Stimulated activated CD8-positive, alpha-beta memory T cell treated with anti-CD3 and anti-CD28 coated beads, Interleukin-15, amount 100 ng/mL, for 48 hours (primary cell): ENCODE data around the gene MRPL33.

Source experiments
- DNase-seq, 2 donors: peaks; one replicate each; pipeline ENCODE4 v3.0.0-alpha.2; 2020; ENCODE audit warnings: low read depth in 2 of 2

MRPL33 gene

GRCh38 chr2:27776097-27776496 is 4.6 kb downstream of the MRPL33 start:
- no peak for DNase-seq

GRCh38 chr2:27776696-27777095 is 5.2 kb downstream of the MRPL33 start:
- DNase-seq, result no peak

GRCh38 chr2:27779417-27780055 is 8.0 kb downstream of the MRPL33 start:
- no peak for DNase-seq

GRCh38 chr2:27781496-27781895 is 10.0 kb downstream of the MRPL33 start:
- no peak for DNase-seq

DNA sequence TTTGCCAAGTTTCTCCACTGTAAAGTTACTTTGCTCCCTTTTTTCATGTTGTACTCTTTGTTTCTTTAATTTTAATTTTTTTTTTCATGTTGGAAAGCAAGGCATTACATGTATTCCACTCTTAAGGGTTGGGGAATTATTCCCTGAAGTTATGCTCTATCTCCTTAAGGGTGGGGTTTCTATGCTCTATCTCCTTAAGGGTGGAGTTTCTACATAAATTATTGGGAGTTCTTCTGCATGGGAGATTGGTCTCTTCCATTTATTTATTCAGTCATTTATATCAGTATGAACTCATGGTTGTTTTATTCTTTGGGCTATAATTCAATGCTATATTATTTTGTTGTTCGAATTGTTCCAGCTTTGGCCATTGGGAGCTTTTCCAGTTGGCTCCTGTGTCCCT is 11.2 kb downstream of the MRPL33 start:
- DNase-seq, result no peak

DNA sequence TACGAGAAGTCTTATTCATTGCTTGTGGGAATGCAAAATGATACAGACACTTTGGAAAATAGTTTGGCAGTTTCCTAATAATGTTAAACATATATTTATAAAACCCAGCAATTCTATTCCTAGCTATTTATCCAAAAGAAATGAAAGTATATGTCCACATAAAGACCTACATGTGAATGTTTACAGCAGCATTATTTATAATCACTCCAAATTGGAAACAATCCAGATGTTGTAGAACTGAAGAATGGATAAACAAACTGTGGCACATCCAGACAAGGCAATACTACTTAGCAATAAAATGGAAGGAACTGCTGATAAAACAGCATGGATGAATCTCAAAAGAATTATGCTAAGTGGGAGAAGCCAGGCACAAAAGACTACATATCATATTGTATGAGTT is 19.3 kb downstream of the MRPL33 start:
- DNase-seq, result no peak

DNA sequence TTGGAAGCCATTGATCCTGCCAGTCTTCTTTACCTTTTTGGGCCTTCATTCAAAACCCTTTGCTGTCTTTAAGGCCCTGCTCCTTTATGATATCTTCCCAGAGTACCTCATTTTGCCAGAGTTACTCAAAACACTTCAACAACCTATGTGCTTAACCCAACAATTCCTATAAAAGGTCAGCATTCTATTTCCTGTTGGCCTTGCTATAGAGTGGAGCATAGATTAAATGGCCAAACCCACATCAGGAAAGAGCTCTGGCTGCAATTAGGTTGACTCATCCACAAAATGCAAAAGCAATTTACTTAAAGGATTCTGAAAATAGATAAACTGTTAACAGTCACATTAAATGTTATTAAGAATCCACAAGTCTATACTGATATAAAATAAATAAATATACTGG is 21.2 kb downstream of the MRPL33 start:
- DNase-seq, result no peak

GRCh38 chr2:27795093-27795834 is 23.7 kb downstream of the MRPL33 start:
- no peak for DNase-seq

- no peak for DNase-seq
These were observed 24.4 kb downstream of the MRPL33 start for GRCh38 chr2:27795868-27796277.

DNA sequence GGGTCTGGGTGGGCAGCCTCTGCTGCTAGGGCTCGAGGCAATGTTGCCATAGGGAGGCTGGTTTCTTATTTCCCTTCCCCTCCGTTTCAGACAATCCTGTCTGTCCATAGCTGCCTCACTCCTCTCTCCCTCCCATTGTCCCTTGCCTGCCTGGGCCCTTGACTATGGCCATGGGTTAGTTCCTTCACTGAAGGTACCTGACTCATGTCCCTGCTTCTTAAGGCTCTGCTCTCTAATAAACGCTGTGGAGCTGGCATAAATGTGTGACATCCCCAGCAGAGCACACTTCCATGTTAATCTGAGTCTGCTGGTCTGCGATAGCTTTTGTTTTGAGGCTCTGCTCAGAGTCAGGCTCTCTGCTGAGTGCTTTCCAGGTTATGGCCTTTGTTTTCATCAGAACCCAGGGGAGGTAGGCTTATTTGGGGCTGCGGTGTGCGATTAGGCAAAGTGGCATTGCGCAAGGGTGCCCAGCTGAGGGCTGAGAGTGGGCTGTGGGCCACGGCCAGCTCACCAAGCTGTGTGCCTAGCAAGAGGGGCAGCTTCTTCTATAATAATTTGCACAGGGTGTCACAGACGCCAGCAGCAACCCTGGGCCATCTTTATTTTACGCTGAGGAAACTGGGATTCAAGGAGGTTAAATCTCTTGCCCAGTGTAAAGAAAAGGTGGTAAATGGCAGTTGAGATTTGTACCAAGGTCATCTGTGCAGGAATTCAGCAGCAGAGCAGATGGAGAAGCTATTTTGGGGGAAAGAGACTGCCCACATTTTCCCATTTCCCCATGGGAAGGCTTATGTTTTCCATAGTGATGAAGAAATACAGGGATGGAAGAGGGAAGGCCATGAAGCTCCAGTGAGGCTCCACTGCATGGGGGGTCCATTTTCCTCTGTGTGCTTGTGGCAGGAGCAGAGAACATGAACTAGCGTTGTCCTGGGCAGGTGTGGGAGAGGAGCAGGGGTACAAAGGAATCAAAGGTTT is 25.6 kb downstream of the MRPL33 start:
- DNase-seq, result no peak

- no peak for DNase-seq
These were observed 26.3 kb downstream of the MRPL33 start for GRCh38 chr2:27797841-27798240.

DNA sequence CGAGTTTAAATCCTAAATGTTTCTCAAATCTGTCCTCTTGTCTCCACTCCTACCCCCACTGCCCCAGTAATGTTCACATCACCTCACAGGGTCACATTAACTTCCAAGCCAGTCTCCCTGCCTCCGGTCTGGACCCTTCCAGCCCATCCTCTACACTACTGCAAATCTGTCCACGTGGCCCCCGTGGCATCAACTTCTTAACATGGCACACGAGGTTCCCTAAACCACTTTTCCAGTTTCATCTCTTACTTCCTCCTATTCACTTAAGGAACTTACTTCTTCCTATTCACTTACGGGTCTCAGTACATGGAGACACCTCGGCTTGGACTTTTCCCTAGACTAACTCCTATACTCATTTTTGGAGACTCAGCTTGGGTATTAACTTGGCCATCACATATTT is 27.0 kb downstream of the MRPL33 start:
- DNase-seq, result no peak

DNA sequence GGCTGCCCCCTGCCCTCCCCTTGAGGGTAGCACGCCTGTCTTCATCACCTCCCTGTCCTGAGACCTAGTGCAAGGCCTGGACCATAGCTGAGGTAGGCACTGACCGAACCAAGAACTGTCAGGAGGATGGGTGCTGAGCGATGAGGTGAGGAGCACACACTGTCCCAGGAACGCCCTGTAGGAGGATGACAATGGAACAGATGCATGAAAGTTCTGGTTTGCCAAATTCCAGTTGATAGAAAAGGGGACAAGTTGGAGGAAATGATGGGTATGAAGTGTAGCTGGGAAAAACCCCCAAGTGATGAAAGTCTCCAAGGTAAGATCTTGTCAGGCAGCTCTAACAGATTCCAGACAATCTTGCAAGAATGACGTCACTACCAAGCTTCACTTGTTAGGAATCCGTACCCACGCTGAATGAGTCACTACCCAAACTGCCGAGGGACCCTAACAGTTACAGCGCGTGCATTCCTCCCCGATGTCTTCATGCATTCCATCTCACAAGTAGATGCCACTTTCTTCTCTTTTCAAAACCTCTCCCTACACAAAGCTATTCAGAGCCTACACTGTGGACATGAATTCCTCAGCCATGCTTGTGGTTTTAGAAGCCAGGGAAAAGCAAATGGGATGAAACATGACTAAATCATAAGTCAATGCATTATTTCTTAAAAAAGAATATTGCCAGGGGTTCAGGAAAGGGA is 27.6 kb downstream of the MRPL33 start:
- no peak for DNase-seq

DNA sequence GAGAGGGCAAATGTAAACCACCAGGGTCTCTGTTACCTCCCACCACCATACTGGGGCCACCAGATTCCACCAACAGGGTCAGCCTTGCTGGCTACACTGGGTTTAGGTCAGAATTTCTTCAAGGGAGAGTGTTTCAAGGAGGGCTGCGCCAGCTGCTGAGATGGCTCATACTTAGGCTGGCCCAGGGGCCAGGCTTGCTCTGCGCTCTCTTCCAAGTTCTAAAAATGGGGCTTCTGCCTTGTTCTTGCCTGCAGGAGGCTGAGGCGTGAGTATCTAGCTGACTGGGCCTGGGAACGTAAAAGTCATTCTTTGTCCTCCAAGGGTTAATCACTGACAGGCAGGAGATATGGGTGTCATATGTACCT is 28.1 kb downstream of the MRPL33 start:
- DNase-seq, result no peak

- DNase-seq, result no peak
These were observed 29.3 kb downstream of the MRPL33 start for GRCh38 chr2:27800856-27801255.

- no peak for DNase-seq
These were observed 31.0 kb downstream of the MRPL33 start for GRCh38 chr2:27802547-27802946.

DNA sequence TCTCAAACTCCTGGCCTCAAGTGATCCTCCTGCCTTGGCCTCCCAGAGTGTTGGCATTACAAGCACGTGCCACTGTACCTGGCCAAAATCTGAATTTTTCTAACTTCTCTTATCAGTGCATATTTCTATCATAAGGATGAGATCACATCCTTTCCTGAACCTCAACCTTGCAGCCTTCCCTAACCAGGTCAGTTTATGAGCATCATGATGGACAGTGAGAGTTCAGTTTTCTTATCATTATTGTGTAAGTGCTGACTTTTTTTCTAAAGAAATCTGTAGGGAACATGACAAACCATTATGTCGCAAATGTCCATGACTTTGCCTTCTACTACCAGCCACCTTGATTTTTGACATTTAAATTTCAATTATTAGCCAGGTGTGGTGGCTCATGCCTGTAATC is 31.5 kb downstream of the MRPL33 start:
- no peak for DNase-seq

DNA sequence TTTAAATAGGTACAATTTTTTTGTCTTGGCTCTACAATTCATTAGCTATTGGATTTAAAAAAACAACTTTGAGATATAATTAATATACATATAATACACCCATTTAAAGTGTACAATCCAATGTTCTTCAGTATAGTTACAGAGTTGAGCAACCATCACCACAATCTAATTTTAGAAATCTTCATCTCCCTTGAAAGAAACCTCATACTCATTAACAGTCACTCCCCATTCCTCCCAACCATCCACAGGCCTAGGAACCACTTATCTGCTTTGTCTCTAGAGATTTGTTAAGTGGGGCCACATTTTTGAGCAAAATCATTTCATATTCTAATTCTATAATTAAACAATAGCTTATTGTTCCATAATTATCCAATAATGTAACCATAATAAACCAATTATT is 32.6 kb downstream of the MRPL33 start:
- DNase-seq, result no peak

DNA sequence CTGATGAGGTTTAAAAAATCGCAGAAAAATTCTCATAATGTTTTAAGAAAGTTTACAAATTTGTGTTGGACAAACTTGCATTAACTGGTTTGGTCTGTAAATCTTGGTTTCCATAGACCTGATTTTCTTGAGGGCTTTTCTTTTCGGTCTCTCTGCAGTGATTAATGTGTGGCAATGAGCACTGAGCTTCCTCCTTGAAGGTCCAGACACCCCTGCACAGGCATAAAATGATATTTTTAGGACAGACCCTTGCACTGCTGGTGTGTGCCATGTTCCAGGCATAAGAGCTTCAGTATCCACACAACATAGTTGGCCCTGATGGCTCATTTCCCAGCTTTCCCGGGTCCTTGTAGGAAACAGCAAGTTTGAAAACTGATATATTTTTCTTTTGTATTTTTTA is 33.7 kb downstream of the MRPL33 start:
- no peak for DNase-seq

DNA sequence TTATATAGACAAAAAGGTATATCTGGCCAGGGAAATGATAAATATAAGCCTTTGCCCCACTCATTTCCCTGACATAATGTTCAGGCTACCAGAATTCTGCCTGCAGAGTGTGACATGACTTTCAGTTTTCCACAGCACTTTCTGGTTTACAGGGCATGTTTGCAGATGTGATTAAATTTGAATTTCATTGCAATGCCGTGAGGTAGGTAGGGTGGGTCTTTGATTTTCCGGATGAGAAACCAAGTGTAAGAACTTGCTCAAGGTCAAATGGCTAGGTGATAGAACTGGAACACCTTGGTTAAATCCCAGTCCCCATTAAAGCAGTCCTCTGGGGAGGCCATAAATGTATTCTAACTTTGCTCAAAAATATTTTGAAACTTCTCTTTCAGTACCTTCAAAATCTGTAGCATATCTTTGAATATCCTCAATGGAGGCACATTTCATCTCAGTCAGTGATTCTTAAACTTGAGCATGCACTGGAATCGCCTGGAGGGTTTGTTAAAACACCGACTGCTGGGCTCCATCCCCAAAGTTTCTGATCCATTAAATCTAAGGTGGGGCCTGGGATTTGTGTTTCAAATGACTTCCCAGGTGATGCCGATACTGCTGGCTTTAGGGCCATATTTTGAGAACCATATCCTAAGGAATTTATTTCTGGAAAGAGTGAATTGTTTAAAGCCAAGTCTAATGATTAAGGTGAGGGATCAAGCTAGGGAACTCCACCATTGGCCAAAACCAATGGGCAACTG is 35.0 kb downstream of the MRPL33 start:
- DNase-seq, result no peak

DNA sequence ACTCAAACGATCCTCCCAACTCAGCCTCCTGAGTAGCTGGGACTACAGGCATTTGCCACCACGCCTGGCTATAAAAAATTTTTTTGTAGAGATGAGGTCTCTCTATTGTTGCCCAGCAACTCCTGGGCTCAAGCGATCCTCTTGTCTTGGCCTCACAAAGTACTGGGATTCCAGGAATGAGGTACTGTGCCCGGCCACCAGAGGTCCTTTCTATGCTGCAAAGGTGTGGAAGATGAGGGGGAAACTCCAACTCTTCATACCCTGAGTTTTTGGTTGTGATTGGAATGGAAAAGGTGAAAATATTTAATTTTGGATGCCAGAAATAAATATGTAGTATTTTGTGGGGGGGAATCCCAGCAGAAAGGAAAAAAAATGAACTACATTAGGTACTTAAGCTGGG is 36.0 kb downstream of the MRPL33 start:
- no peak for DNase-seq
